H1 (cell line): ENCODE data around the gene ALK. TPM values are rescaled to one million over a fixed set of nuclear protein-coding genes. Genes with fewer than 3 reads are reported as not detected.

Source experiments
- CTCF ChIA-PET: fragments of 300-600 bp; sonication (Branson Sonifier 250); formaldehyde crosslinking; loops from one replicate; lab custom pipeline; 2021; ENCODE audit not compliant: partially characterized antibody; lab: Charles Lee
- POLR2A ChIA-PET: fragments of 300-600 bp; sonication (Branson Sonifier 250); formaldehyde crosslinking; loops from one replicate; lab custom pipeline; 2021; ENCODE audit warnings: inconsistent platforms; ENCODE audit not compliant: partially characterized antibody; lab: Charles Lee
- DNase-seq, 2 experiments: peaks; one replicate each; pipeline versions ENCODE4 v3.0.0 to v3.0.0-alpha.2; 2010 to 2022; ENCODE audit warnings: low spot score in 2 of 2, low read depth in 1 of 2, mixed read lengths in 1 of 2
- FAIRE-seq: peaks from 2 replicates; lab custom pipeline; 2011; peaks lifted over from hg19 to GRCh38; lab: Jason Lieb, UNC
- H2AFZ ChIP-seq: 2 replicates; pipeline ENCODE4 v1.8.1; 2012; ENCODE audit warnings: low read length, inconsistent platforms
- H2AK5ac ChIP-seq: 2 replicates; pipeline ENCODE4 v1.6.1; 2013; ENCODE audit warnings: low read depth, low read length
- H2BK120ac ChIP-seq: replicated peaks from 2 replicates; pipeline ENCODE3; 2013; ENCODE audit warnings: low read depth, low read length, inconsistent platforms
- H2BK12ac ChIP-seq: 2 replicates; pipeline ENCODE4 v1.6.1; 2013; ENCODE audit warnings: low read depth, low read length
- H2BK15ac ChIP-seq: 2 replicates; pipeline ENCODE4 v1.6.1; 2013; ENCODE audit warnings: low read length
- H2BK20ac ChIP-seq: 2 replicates; pipeline ENCODE4 v1.6.1; 2013; ENCODE audit warnings: low read length
- H2BK5ac ChIP-seq: 2 replicates; pipeline ENCODE4 v1.6.1; 2013; ENCODE audit warnings: low read depth, low read length
- H3K14ac ChIP-seq: 2 replicates; pipeline ENCODE4 v1.6.1; 2013; ENCODE audit warnings: inconsistent platforms; ENCODE audit not compliant: insufficient read length
- H3K18ac ChIP-seq: 2 replicates; pipeline ENCODE4 v1.6.1; 2013; ENCODE audit warnings: low read length; ENCODE audit errors: extremely low read depth
- H3K23ac ChIP-seq: 2 replicates; pipeline ENCODE4 v1.6.1; 2013; ENCODE audit warnings: inconsistent platforms; ENCODE audit not compliant: insufficient read length
- H3K23me2 ChIP-seq: 2 replicates; pipeline ENCODE4 v1.6.1; 2013; ENCODE audit warnings: low read depth, low read length
- H3K27ac ChIP-seq: 2 replicates; pipeline ENCODE4 v1.6.1; 2011; ENCODE audit warnings: low read depth, low read length, inconsistent platforms
- H3K27me3 ChIP-seq, 4 experiments: replicated peaks in 1 of 4; 1 replicate in 1 of 4; 2 replicates in 3 of 4; pipeline versions ENCODE4 v1.6.1 to v1.8.1; 2011 to 2013; ENCODE audit warnings: low read length in 3 of 4, mild to moderate bottlenecking in 3 of 4, inconsistent platforms in 2 of 4, mixed read lengths in 2 of 4, moderate library complexity in 1 of 4; ENCODE audit not compliant: control insufficient read depth in 3 of 4, insufficient read depth in 3 of 4; ENCODE audit errors: extremely low read depth in 1 of 4
- H3K36me3 ChIP-seq, 4 experiments: 2 replicates each; pipeline versions ENCODE4 v1.6.1 to v1.8.1; 2011 to 2013; ENCODE audit warnings: mild to moderate bottlenecking in 4 of 4, low read length in 3 of 4, moderate library complexity in 2 of 4, control low read depth in 1 of 4, inconsistent platforms in 1 of 4; ENCODE audit not compliant: insufficient read depth in 4 of 4, control insufficient read depth in 2 of 4
- H3K4ac ChIP-seq: replicated peaks from 2 replicates; pipeline ENCODE3; 2013; ENCODE audit warnings: low read length, low read depth, mixed read lengths, inconsistent platforms; ENCODE audit not compliant: insufficient read length
- H3K4me1 ChIP-seq, 4 experiments: replicated peaks in 1 of 4; 1 replicate in 1 of 4; 2 replicates in 3 of 4; pipeline versions ENCODE4 v1.6.1 to v1.8.1; 2011 to 2013; ENCODE audit warnings: low read length in 3 of 4, inconsistent platforms in 2 of 4, mixed read lengths in 1 of 4; ENCODE audit not compliant: insufficient read depth in 4 of 4, control insufficient read depth in 3 of 4
- H3K4me2 ChIP-seq, 2 experiments: 2 replicates each; pipeline versions ENCODE4 v1.6.1 to v1.8.1; 2011 to 2013; ENCODE audit warnings: low read depth in 2 of 2, low read length in 2 of 2, control low read depth in 1 of 2, inconsistent platforms in 1 of 2, mild to moderate bottlenecking in 1 of 2; ENCODE audit not compliant: insufficient read depth in 1 of 2
- H3K4me3 ChIP-seq, 4 experiments: fragments of 200-600, 300-600 bp in 1 of 4; sonication (generic), shearing (Covaris generic), sonication (Bioruptor Twin) in 1 of 4; 2 replicates each; pipeline versions ENCODE4 v1.5.1 to v1.8.1; 2011 to 2016; ENCODE audit warnings: low read length in 4 of 4, low read depth in 3 of 4, control low read depth in 2 of 4, inconsistent platforms in 2 of 4, mild to moderate bottlenecking in 2 of 4, mixed read lengths in 1 of 4, moderate library complexity in 1 of 4; ENCODE audit not compliant: insufficient read depth in 2 of 4; ENCODE audit errors: extremely low read depth in 1 of 4
- H3K56ac ChIP-seq: replicated peaks from 2 replicates; pipeline ENCODE3; 2013; ENCODE audit warnings: low read depth, mild to moderate bottlenecking, mixed read lengths, low read length, inconsistent platforms; ENCODE audit not compliant: insufficient read length
- H3K79me1 ChIP-seq: 2 replicates; pipeline ENCODE4 v1.6.1; 2013; ENCODE audit warnings: low read depth, low read length, control low read depth
- H3K79me2 ChIP-seq, 2 experiments: 2 replicates each; pipeline versions ENCODE4 v1.6.1 to v1.8.1; 2012 to 2013; ENCODE audit warnings: low read length in 2 of 2, mild to moderate bottlenecking in 2 of 2, inconsistent platforms in 1 of 2; ENCODE audit not compliant: insufficient read depth in 2 of 2, control insufficient read depth in 1 of 2
- H3K9ac ChIP-seq, 4 experiments: replicated peaks in 1 of 4; 1 replicate in 1 of 4; 2 replicates in 3 of 4; pipeline versions ENCODE4 v1.6.1 to v1.8.1; 2011 to 2013; ENCODE audit warnings: low read depth in 3 of 4, low read length in 3 of 4, control low read depth in 2 of 4, mild to moderate bottlenecking in 2 of 4, moderate library complexity in 2 of 4, inconsistent platforms in 1 of 4; ENCODE audit errors: extremely low read depth in 1 of 4
- H3K9me3 ChIP-seq, 2 experiments: 2 replicates each; pipeline versions ENCODE4 v1.6.1 to v1.8.1; 2012 to 2013; ENCODE audit warnings: mild to moderate bottlenecking in 2 of 2, moderate library complexity in 2 of 2, control low read depth in 1 of 2, inconsistent platforms in 1 of 2, low read depth in 1 of 2, low read length in 1 of 2, mixed read lengths in 1 of 2; ENCODE audit not compliant: insufficient read depth in 2 of 2
- H4K20me1 ChIP-seq, 2 experiments: replicated peaks in 1 of 2; 2 replicates each; pipeline versions ENCODE3 to v1.8.1; 2011 to 2013; ENCODE audit warnings: inconsistent platforms in 2 of 2, low read length in 2 of 2, mild to moderate bottlenecking in 1 of 2; ENCODE audit not compliant: insufficient read depth in 2 of 2, control insufficient read depth in 1 of 2
- H4K5ac ChIP-seq: 2 replicates; pipeline ENCODE4 v1.6.1; 2013; ENCODE audit warnings: low read length, low read depth, mixed read lengths, inconsistent platforms; ENCODE audit not compliant: insufficient read length
- H4K8ac ChIP-seq: 2 replicates; pipeline ENCODE4 v1.8.0; 2013; ENCODE audit warnings: mild to moderate bottlenecking, moderate library complexity, low read length, inconsistent platforms; ENCODE audit not compliant: insufficient read depth; ENCODE audit errors: extremely low read depth
- H4K91ac ChIP-seq: replicated peaks from 2 replicates; pipeline ENCODE3; 2013; ENCODE audit warnings: low read length, mixed read lengths, inconsistent platforms; ENCODE audit not compliant: insufficient read length
- HDAC2 ChIP-seq, 2 experiments: fragments of 300-600 bp in 1 of 2; sonication (generic) in 1 of 2; IDR thresholded peaks; 2 replicates each; pipeline ENCODE4 v1.6.1; 2011 to 2012; ENCODE audit warnings: low read depth in 2 of 2, low read length in 2 of 2, mild to moderate bottlenecking in 2 of 2, moderate library complexity in 2 of 2, borderline replicate concordance in 1 of 2, inconsistent platforms in 1 of 2
- JUND ChIP-seq: IDR thresholded peaks from 2 replicates; pipeline ENCODE4 v1.6.1; 2011; ENCODE audit warnings: mild to moderate bottlenecking, improper control_type of control experiment, low read length
- KDM5A ChIP-seq: fragments of 200-600 bp; IDR thresholded peaks from 2 replicates; pipeline ENCODE4 v1.7.1; 2012; ENCODE audit warnings: mild to moderate bottlenecking, low read length, inconsistent platforms, mixed read lengths
- NRF1 ChIP-seq: IDR thresholded peaks from 2 replicates; pipeline ENCODE4 v1.6.1; 2011; ENCODE audit warnings: mild to moderate bottlenecking, low read depth, low read length, improper control_type of control experiment
- POLR2AphosphoS5 ChIP-seq: IDR thresholded peaks from 2 replicates; pipeline ENCODE4 v1.6.1; 2011; ENCODE audit warnings: low read depth, low read length
- POU5F1 ChIP-seq: IDR thresholded peaks from 2 replicates; pipeline ENCODE4 v1.6.1; 2011; ENCODE audit warnings: low read depth, mild to moderate bottlenecking, low read length, moderate library complexity
- RAD21 ChIP-seq, 2 experiments: IDR thresholded peaks in 1 of 2; conservative IDR thresholded peaks in 1 of 2; 2 replicates each; pipeline ENCODE4 v1.6.1; 2011; ENCODE audit warnings: low read depth in 2 of 2, low read length in 2 of 2, improper control_type of control experiment in 1 of 2, inconsistent platforms in 1 of 2, mild to moderate bottlenecking in 1 of 2, moderate library complexity in 1 of 2
- SAP30 ChIP-seq: fragments of 300-600 bp; sonication (generic); IDR thresholded peaks from 2 replicates; pipeline ENCODE4 v1.7.1; 2012; ENCODE audit warnings: low read length, moderate library complexity, mild to moderate bottlenecking, inconsistent platforms; ENCODE audit not compliant: insufficient read depth, insufficient replicate concordance
- TAF1 ChIP-seq: IDR thresholded peaks from 2 replicates; pipeline ENCODE4 v1.6.1; 2011; ENCODE audit warnings: mild to moderate bottlenecking, low read depth, low read length
- YY1 ChIP-seq: IDR thresholded peaks from 2 replicates; pipeline ENCODE4 v1.6.1; 2011; ENCODE audit warnings: low read depth, mild to moderate bottlenecking, low read length
- whole genome bisulfite sequencing, 2 experiments: shearing (Covaris generic) in 1 of 2; methylation state at CpG; one replicate each; pipeline versions ENCODE4 v1.1.6 to v1.1.7; 2013 to 2015; ENCODE audit warnings: low lambda C conversion rate in 2 of 2, mixed read lengths in 2 of 2, inconsistent platforms in 1 of 2, low coverage in 1 of 2, missing lambda C conversion rate in 1 of 2; ENCODE audit not compliant: insufficient replicate concordance in 2 of 2, insufficient coverage in 1 of 2, insufficient read length in 1 of 2; ENCODE audit errors: extremely low coverage in 1 of 2, missing lambda C conversion rate in 1 of 2; 5-methylcytosine and 5-hydroxymethylcytosine counted together
- polyA plus RNA-seq, 7 experiments: library from polyadenylated mRNA; depleted of rRNA in 3 of 7; stranded (reverse) in 5 of 7; unstranded in 2 of 7; fragments of >200 nt in 5 of 7; fragments of 200-250 nt in 2 of 7; gene quantifications; 1 replicate in 5 of 7; 2 replicates in 1 of 7; 4 replicates in 1 of 7; pipeline versions ENCODE4 v1.2.1 to v1.2.3, GENCODE V29; 2011 to 2013; ENCODE audit warnings: missing spikeins in 2 of 7, mixed read lengths in 2 of 7
- total RNA-seq: library from RNA; stranded (reverse); fragmentation: NEBNext Ultra II Directional; extraction: Animal tissue kit (Norgen Biotek cat#: 25700); gene quantifications from 2 replicates; pipeline ENCODE4 v1.2.1, GENCODE V29; 2021
- TF ChIP-seq, protein P1 (sequence below), 3 experiments: IDR thresholded peaks; 1 replicate in 2 of 3; 2 replicates in 1 of 3; pipeline versions ENCODE4 v1.5.1 to v1.6.1; 2011; ENCODE audit warnings: low read length in 3 of 3, mild to moderate bottlenecking in 3 of 3, inconsistent platforms in 2 of 3, low read depth in 1 of 3, moderate library complexity in 1 of 3; ENCODE audit not compliant: insufficient read depth in 1 of 3; ENCODE audit errors: control extremely low read depth in 1 of 3

ALK gene
- total and polyA plus RNA-seq, 2 of the 8 experiments (the other 6 are each of a cell fraction or from before 2014, with no cell fraction given) = 0.02 to 0.09 TPM

DNA sequence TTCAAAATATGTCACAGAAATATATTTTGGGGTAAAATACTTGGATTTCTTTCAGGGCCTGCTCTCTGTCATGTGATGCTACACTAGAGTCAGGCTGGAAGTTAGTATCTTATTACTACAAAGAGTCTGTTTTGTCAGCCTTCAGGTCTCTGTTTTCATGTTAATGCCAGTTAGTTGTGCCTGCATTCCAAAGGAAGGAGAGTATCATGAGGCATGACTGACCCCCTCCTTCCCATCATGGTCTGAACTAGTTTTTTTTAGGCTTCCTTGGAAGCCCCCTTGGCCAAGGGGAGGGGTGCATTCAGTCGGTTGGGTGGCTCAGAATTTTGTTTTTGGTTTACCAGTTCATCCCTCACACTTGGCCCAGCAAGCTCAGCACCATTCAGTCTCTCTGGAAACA is 318.0 kb downstream of the ALK start:
- 33% methylated on average over 1 of the region's 1 CpG; no CpG with 5 or more reads in 1 of the 2 experiments for WGBS, 2 experiments
- H4K20me1 ChIP-seq = no peaks in the 10 kb centered on the region
- H2BK12ac ChIP-seq = no peak overlapping the region
- FAIRE-seq (peak; percentile 93), DNase-seq (peak in 1 of 2 experiments; percentile 23)
- no peak overlapping the region for H4K5ac ChIP-seq
- no peak overlapping the region for H3K4ac ChIP-seq
- H3K9me3 ChIP-seq = no peaks in the 10 kb centered on the region
- H3K4me3 ChIP-seq = no peak overlapping the region
- no peaks in the 10 kb centered on the region for H3K79me1 ChIP-seq
- no peak overlapping the region for H2BK120ac ChIP-seq
- H3K23ac ChIP-seq = no peak overlapping the region
- H2BK15ac ChIP-seq = no peak overlapping the region
- no peak overlapping the region for H4K91ac ChIP-seq
- ChIA-PET POLR2A (no interaction called here), CTCF (interaction anchor here (1.3 kb wide), 1 partner anchor 11 kb away, joined by 4 read pairs; no protein-coding TSS in a partner anchor)
- no peaks in the 10 kb centered on the region for H3K27me3 ChIP-seq
- H3K4me2 ChIP-seq = peak overlapping the region in 1 of 2 experiments; percentile 27; a peak in 1 of 4 replicates
- no peak overlapping the region for H3K14ac ChIP-seq
- H2BK20ac ChIP-seq = no peak overlapping the region
- no peak overlapping the region for H3K18ac ChIP-seq
- H4K8ac ChIP-seq = no peak overlapping the region
- H2BK5ac ChIP-seq = no peak overlapping the region; the same call in 1 of the 2 replicates
- H2AK5ac ChIP-seq = no peak overlapping the region
- H2AFZ ChIP-seq = peak overlapping the region; percentile 17; the same call in 1 of the 2 replicates
- H3K56ac ChIP-seq = no peak overlapping the region
- H3K27ac ChIP-seq = no peak overlapping the region
- no peaks in the 10 kb centered on the region for H3K23me2 ChIP-seq
- H3K36me3 ChIP-seq = no peaks in the 10 kb centered on the region
- H3K9ac ChIP-seq = no peak overlapping the region
- H3K79me2 ChIP-seq = no peaks in the 10 kb centered on the region
- peaks cover 1 to 16% (median 6%) of the 10 kb centered on the region in 4 experiments; a peak in 4 of 7 replicates for H3K4me1 ChIP-seq
- TF ChIP-seq NRF1 = no peak
- TF ChIP-seq, protein P1, sequence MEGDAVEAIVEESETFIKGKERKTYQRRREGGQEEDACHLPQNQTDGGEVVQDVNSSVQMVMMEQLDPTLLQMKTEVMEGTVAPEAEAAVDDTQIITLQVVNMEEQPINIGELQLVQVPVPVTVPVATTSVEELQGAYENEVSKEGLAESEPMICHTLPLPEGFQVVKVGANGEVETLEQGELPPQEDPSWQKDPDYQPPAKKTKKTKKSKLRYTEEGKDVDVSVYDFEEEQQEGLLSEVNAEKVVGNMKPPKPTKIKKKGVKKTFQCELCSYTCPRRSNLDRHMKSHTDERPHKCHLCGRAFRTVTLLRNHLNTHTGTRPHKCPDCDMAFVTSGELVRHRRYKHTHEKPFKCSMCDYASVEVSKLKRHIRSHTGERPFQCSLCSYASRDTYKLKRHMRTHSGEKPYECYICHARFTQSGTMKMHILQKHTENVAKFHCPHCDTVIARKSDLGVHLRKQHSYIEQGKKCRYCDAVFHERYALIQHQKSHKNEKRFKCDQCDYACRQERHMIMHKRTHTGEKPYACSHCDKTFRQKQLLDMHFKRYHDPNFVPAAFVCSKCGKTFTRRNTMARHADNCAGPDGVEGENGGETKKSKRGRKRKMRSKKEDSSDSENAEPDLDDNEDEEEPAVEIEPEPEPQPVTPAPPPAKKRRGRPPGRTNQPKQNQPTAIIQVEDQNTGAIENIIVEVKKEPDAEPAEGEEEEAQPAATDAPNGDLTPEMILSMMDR (IDR thresholded peaks at IDR 0.05; ENCODE audit: control extremely low read depth in 1 of 3, insufficient read depth in 1 of 3, low read depth in 1 of 3, low read length in 3 of 3) = no peak
- TF ChIP-seq POU5F1 = no peak
- TF ChIP-seq POLR2AphosphoS5 = no peak
- no peak for TF ChIP-seq RAD21 (IDR thresholded peaks at IDR 0.05 in 1 of 2, conservative IDR thresholded peaks at IDR 0.05 in 1 of 2; ENCODE audit: low read depth in 2 of 2, low read length in 2 of 2)
- no peak for TF ChIP-seq YY1
- no peak for TF ChIP-seq KDM5A
- TF ChIP-seq TAF1 = no peak
- no peak for TF ChIP-seq JUND
- no peak for TF ChIP-seq SAP30
- no peak for TF ChIP-seq HDAC2 (IDR thresholded peaks at IDR 0.05; ENCODE audit: borderline replicate concordance in 1 of 2, low read depth in 2 of 2, low read length in 2 of 2)
